ENCODE results near the gene TMPRSS3. TPM values are rescaled to one million over a fixed set of nuclear protein-coding genes. Genes with fewer than 3 reads are reported as not detected.

Gene TMPRSS3
- total and polyA plus RNA-seq, 10 donors, result 0.22 to 6.0 (median 0.70) TPM; not detected in 1

GRCh38 chr21:42344631-42345030, 51.2 kb downstream of the TMPRSS3 start:
- TF ChIP-seq CTCF (IDR thresholded peaks at IDR 0.05 in 8 of 11, conservative IDR thresholded peaks at IDR 0.05 in 3 of 11) (no peak), POLR2A (IDR thresholded peaks at IDR 0.05) (no peak), POLR2AphosphoS5 (IDR thresholded peaks at IDR 0.05) (no peak)
- H3K27ac ChIP-seq, result no peak overlapping the region
- H3K4me1 ChIP-seq, result no peaks in the 10 kb centered on the region
- H3K9me3 ChIP-seq, result no peaks in the 10 kb centered on the region
- intact Hi-C loops (cut with DNase I; ENCODE audit: low total_unique reads), result no loop called here
- no peak for DNase-seq
- no peak overlapping the region for H3K4me3 ChIP-seq
- H3K36me3 ChIP-seq, result no peaks in the 10 kb centered on the region
- H3K27me3 ChIP-seq (replicated peaks in 1 of 7), result peaks cover 0 to 27% (median 0%) of the 10 kb centered on the region in 7 donors
- 64 to 85% (median 82%) methylated on average over 4 of the region's 4 CpGs for WGBS, 5 donors

DNA sequence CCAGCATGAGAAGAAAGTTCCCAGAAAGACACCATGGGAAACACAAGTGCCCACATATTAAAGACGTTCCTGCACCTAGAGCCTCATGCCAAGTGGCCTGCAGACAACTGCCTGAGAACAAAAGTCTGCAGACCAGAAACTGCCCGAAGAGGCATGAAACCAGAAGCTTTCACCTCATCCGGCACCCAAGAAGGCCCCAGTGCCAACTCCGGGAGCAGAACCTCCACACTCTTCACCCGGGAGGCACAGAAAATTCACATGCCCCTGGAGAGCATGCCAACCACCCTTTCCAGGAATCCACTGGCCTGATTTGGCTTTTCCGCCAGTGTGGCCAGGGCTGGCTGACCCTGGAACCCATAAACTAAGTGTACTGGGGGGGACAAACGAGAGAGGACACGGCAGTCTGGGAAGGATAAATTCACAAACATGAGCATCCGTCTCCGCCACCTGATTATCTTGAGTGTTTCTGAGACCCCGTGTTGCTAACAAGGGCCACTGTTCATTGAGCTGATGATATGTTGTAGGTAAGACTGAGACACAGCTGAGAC, 51.8 kb downstream of the TMPRSS3 start:
- DNase-seq, result peak; percentile 28
- 89 to 92% (median 90%) methylated on average over 11 of the region's 11 CpGs for WGBS, 5 donors
- no peaks in the 10 kb centered on the region for H3K9me3 ChIP-seq
- no peaks in the 10 kb centered on the region for H3K4me1 ChIP-seq
- no peak overlapping the region for H3K4me3 ChIP-seq
- no peak overlapping the region for H3K27ac ChIP-seq
- TF ChIP-seq CTCF (IDR thresholded peaks at IDR 0.05 in 8 of 11, conservative IDR thresholded peaks at IDR 0.05 in 3 of 11) (no peak), POLR2A (IDR thresholded peaks at IDR 0.05) (no peak), POLR2AphosphoS5 (IDR thresholded peaks at IDR 0.05) (no peak)
- no peaks in the 10 kb centered on the region for H3K36me3 ChIP-seq
- intact Hi-C loops (cut with DNase I; ENCODE audit: low total_unique reads), result no loop called here
- H3K27me3 ChIP-seq (replicated peaks in 1 of 7), result peaks cover 0 to 25% (median 0%) of the 10 kb centered on the region in 7 donors

DNA sequence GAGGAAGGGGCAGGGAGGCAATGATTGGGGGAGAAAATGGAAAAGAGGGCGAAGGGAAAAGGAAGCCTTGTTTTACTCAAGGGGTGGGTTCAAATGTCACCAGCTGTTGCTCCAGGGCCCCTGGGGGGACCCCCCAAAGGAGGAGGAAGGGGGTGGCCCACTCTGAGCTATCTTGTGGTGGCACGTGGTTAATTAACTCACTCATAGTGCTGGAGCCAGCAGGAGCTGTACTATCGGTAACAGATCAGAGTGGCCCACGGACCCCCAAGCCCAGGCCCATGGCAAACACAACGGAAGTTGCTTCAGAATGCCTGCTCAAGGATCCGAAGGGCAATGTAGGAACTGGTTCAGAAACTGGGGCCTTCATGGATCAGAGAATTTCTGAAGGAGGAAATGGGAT, 52.3 kb downstream of the TMPRSS3 start:
- Histone ChIP-seq H3K36me3 (no peaks in the 10 kb centered on the region), H3K27ac (no peak overlapping the region), H3K4me1 (peaks cover 0 to under 1% (median 0%) of the 10 kb centered on the region in 6 donors), H3K9me3 (no peaks in the 10 kb centered on the region), H3K27me3 (replicated peaks in 1 of 7) (peaks cover 0 to 25% (median 0%) of the 10 kb centered on the region in 7 donors), H3K4me3 (no peak overlapping the region)
- DNase-seq, result peak; percentile 30
- 79 to 94% (median 85%) methylated on average over 6 of the region's 6 CpGs for WGBS, 5 donors
- TF ChIP-seq CTCF (IDR thresholded peaks at IDR 0.05 in 8 of 11, conservative IDR thresholded peaks at IDR 0.05 in 3 of 11), result no peak
- no peak for TF ChIP-seq POLR2AphosphoS5 (IDR thresholded peaks at IDR 0.05)
- no peak for TF ChIP-seq POLR2A (IDR thresholded peaks at IDR 0.05)
- intact Hi-C loops (cut with DNase I; ENCODE audit: low total_unique reads), result no loop called here

GRCh38 chr21:42343101-42343500, 52.8 kb downstream of the TMPRSS3 start:
- Histone ChIP-seq H3K4me1 (peaks cover 0 to 5% (median 3%) of the 10 kb centered on the region in 6 donors), H3K9me3 (no peaks in the 10 kb centered on the region), H3K27me3 (replicated peaks in 1 of 7) (peaks cover 0 to 25% (median 0%) of the 10 kb centered on the region in 7 donors), H3K4me3 (no peak overlapping the region), H3K36me3 (no peaks in the 10 kb centered on the region), H3K27ac (no peak overlapping the region)
- TF ChIP-seq POLR2A (IDR thresholded peaks at IDR 0.05), result no peak
- no peak for TF ChIP-seq POLR2AphosphoS5 (IDR thresholded peaks at IDR 0.05)
- TF ChIP-seq CTCF (IDR thresholded peaks at IDR 0.05 in 8 of 11, conservative IDR thresholded peaks at IDR 0.05 in 3 of 11), result no peak
- peak; percentile 14 for DNase-seq
- WGBS, 5 donors, result 79 to 89% (median 88%) methylated on average over 10 of the region's 10 CpGs
- intact Hi-C loops (cut with DNase I; ENCODE audit: low total_unique reads), result no loop called here

All from spleen (tissue), 11 donors.